Adrenal gland (tissue), 19 donors: Measurements from ENCODE around the gene CHI3L1. TPM values are rescaled to one million over a fixed set of nuclear protein-coding genes. Genes with fewer than 3 reads are reported as not detected.
"Not testable (repeated sequence)": the region's sequence is repeated elsewhere in the genome, so short reads cannot be mapped to it uniquely, and the experiment has no call there.

Experiments
- DNase-seq, 7 donors: peaks; one replicate each; pipeline ENCODE4 v3.0.0-alpha.2; 2019 to 2020
- H3K27ac ChIP-seq, 5 donors: fragments of 200-600 bp; sonication (generic) in 4 of 5; 1 replicate in 3 of 5; 2 replicates in 2 of 5; pipeline versions ENCODE4 v1.5.1 to v1.8.0; 2016 to 2020; ENCODE audit warnings: mild to moderate bottlenecking in 1 of 5
- H3K27me3 ChIP-seq: fragments of 200-600 bp; 2 replicates; pipeline ENCODE4 v1.8.0; 2021
- H3K36me3 ChIP-seq, 2 donors: fragments of 200-600 bp; replicated peaks in 1 of 2; 1 replicate in 1 of 2; 2 replicates in 1 of 2; pipeline versions ENCODE4 v1.5.1 to v1.8.0; 2018 to 2022
- H3K4me1 ChIP-seq, 2 donors: fragments of 200-600 bp; replicated peaks in 1 of 2; 1 replicate in 1 of 2; 2 replicates in 1 of 2; pipeline versions ENCODE4 v1.5.1 to v1.8.0; 2018 to 2021
- H3K4me3 ChIP-seq, 4 donors: fragments of 200-600 bp; sonication (generic) in 3 of 4; one replicate each; pipeline ENCODE4 v1.5.1; 2016 to 2018
- H3K9me3 ChIP-seq, 3 donors: fragments of 200-600 bp; sonication (generic) in 1 of 3; replicated peaks in 1 of 3; 1 replicate in 2 of 3; 2 replicates in 1 of 3; pipeline versions ENCODE4 v1.5.1 to v1.8.0; 2016 to 2021
- POLR2A ChIP-seq, 2 donors: fragments of 450-650 bp; IDR thresholded peaks; one replicate each; pipeline ENCODE4 v1.6.1; 2017; ENCODE audit warnings: antibody characterized with exemption in 2 of 2, mild to moderate bottlenecking in 2 of 2, moderate library complexity in 1 of 2
- WGBS, 4 donors: extraction: QIAGEN DNeasy Blood & Tissue Kit in 2 of 4; methylation state at CpG; one replicate each; pipeline versions ENCODE4 v1.1.5 to v1.1.7; 2013 to 2017; 5-methylcytosine and 5-hydroxymethylcytosine counted together
- intact Hi-C, 2 donors: fragments of 100-400 bp; cut with DNase I; formaldehyde crosslinking; loops; one replicate each; pipeline versions ENCODE4 v1.14.1 to v1.15.0; 2022 to 2023
- long read RNA-seq, 10 donors: library from polyadenylated mRNA in 3 of 10; unstranded in 2 of 10; stranded (forward) in 1 of 10; transcript quantifications; one replicate each; pipeline ENCODE4 v2.0.0 and lab custom pipeline, GENCODE V29; 2021 to 2026
- polyA plus RNA-seq, 3 donors: library from polyadenylated mRNA; stranded (reverse); fragments of 200-250 nt in 2 of 3; fragments of 350-450 nt in 1 of 3; fragmentation: Illumina TruSeq in 1 of 3; extraction: RNeasy Lipid Tissue Mini Kit (QIAGEN cat#74804) in 1 of 3; gene quantifications; one replicate each; pipeline ENCODE4 v1.2.3, GENCODE V29; 2013 to 2014
- total RNA-seq, 9 donors: library from RNA; depleted of rRNA in 4 of 9; stranded (reverse); fragments of >200 nt in 4 of 9; fragments of 120-200 nt in 1 of 9; fragmentation: NEBNext Ultra II Directional in 1 of 9; extraction: Animal tissue kit (Norgen Biotek cat#: 25700) in 1 of 9; gene quantifications; one replicate each; pipeline versions ENCODE4 v1.1.0 to v1.2.4, GENCODE V29; 2013 to 2023
- TF ChIP-seq, protein P1 (sequence below), 6 experiments: fragments of 450-650 bp in 4 of 6; fragments of 200-600 bp in 2 of 6; sonication (generic) in 1 of 6; IDR thresholded peaks; 1 replicate in 5 of 6; 2 replicates in 1 of 6; pipeline versions ENCODE4 v1.5.1 to v1.8.0; 2016 to 2021; ENCODE audit warnings: antibody characterized with exemption in 6 of 6, mild to moderate bottlenecking in 2 of 6, moderate library complexity in 1 of 6
- donor health status: healthy with polysubstance abuse.
- donor health status: Bipolar disorder and iron deficiency.
- donor health status: DM: yes; HTN: yes; CAD: no.
- donor health status: DM: no; HTN: no; CAD: no.
- donor health status: DM: no; HTN: no; CAD: no.
- donor health status: DM: yes; HTN: yes; CAD: no.

CHI3L1 gene
- total RNA-seq (1 to 10 TPM in 3 of 9 donors, under 1 TPM in 6; 0.11 to 2.0 (median 0.65) TPM), polyA plus RNA-seq (10 to 100 TPM in 1 of 3 donors, 1 to 10 TPM in 1, under 1 TPM in 1; 0.53 to 19.1 (median 5.3) TPM)
- long read RNA-seq, donor 1: 0 reads
- long read RNA-seq, donor 2: 0 reads
- long read RNA-seq, donor 3: 0 reads
- long read RNA-seq, donor 4, partial matches to known transcripts: 0 of 1 reads
- long read RNA-seq, donor 4, other reads (novel, unspliced or antisense): 0 of 1 reads
- long read RNA-seq, donor 5, partial matches to known transcripts: 0 of 2 reads
- long read RNA-seq, donor 5, other reads (novel, unspliced or antisense): 1 of 2 reads
- long read RNA-seq, donor 6, partial matches to known transcripts: 1 of 1 reads
- long read RNA-seq, donor 6, other reads (novel, unspliced or antisense): 0 of 1 reads
- long read RNA-seq, donor 7: 0 reads
- long read RNA-seq, donor 8: 0 reads
- long read RNA-seq, donor 9: 0 reads
- long read RNA-seq, donor 10: 0 reads

DNA sequence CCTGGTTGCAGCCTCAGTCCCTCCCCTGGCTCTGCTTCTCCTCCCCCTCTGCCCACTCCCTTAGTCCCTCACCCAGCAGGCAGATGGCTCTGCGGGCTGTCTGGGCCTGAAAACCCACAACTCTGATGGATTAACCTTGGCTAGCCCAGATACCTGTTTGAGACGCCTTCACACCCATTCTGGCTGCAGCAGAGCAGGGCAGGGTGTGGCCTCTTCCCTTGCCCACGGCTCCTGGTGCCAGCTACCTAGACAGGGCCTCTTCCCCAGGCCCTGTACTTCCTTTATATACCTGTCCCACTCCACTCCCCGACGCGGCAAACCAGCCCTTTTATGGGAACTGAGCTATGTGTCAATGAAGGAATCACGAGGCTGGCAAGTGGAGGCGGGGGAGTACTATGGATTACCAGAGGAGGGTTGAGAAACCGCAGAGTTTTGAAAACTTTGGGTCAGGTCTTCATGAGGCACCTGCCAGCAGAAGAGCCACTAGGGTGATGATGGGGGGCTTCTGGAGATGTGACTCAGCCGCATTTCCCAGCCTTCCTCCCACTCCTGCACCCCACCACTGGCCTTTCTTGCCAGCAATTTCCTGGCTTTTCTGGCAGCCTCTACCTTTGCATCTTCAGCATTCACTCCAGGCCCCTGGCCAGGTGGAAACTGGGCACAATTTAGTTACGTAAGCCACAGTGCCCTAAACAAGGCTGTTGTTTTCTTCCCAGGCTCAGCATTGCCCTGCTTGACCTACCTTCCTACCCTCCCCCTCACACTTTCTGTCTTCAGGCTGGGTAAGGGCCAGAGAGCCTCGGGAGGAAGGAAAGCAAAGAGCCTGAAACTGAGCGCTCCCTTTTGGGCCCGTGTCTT lies at the start of gene CHI3L1:
Gene CHI3L1 (minus strand): TSS at position 259 of the 858 bp plus-strand sequence. CDS start 81 bp downstream, at position 178.
- no peaks in the 10 kb centered on the region for H3K4me1 ChIP-seq
- 55 to 73% (median 64%) methylated on average over 13 to 14 of the region's 14 CpGs for WGBS, 4 donors
- no peak within 1 kb of the TSS for H3K4me3 ChIP-seq
- H3K27ac ChIP-seq: no peak within 1 kb of the TSS
- intact Hi-C loops: no loop called here
- no peaks in the 10 kb centered on the region for H3K27me3 ChIP-seq
- H3K9me3 ChIP-seq: no peaks in the 10 kb centered on the region
- TF ChIP-seq, protein P1, sequence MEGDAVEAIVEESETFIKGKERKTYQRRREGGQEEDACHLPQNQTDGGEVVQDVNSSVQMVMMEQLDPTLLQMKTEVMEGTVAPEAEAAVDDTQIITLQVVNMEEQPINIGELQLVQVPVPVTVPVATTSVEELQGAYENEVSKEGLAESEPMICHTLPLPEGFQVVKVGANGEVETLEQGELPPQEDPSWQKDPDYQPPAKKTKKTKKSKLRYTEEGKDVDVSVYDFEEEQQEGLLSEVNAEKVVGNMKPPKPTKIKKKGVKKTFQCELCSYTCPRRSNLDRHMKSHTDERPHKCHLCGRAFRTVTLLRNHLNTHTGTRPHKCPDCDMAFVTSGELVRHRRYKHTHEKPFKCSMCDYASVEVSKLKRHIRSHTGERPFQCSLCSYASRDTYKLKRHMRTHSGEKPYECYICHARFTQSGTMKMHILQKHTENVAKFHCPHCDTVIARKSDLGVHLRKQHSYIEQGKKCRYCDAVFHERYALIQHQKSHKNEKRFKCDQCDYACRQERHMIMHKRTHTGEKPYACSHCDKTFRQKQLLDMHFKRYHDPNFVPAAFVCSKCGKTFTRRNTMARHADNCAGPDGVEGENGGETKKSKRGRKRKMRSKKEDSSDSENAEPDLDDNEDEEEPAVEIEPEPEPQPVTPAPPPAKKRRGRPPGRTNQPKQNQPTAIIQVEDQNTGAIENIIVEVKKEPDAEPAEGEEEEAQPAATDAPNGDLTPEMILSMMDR (IDR thresholded peaks at IDR 0.05): no peak
- no peak for TF ChIP-seq POLR2A (IDR thresholded peaks at IDR 0.05)
- H3K36me3 ChIP-seq: no peaks in the 10 kb centered on the region
- DNase-seq: peak in 1 of 7 donors; percentile 13

DNA sequence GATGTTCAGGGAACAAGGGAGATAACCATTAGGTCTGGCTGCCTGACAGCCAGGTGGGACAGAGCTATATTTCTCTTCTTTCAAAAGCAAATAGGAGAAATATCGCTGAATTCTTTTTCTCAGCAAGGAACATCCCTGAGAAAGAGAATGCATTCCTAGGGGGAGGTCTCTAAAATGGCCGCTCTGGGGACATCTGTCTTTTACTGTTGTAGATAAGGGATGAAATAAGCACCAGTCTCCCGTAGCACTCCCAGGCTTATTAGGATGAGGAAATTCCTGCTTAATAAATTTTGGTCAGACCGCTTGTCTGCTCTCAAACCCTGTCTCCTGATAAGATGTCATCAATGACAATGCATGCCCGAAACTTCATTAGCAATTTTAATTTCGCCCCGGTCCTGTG lies 48.4 kb upstream of the CHI3L1 start:
- H3K27me3 ChIP-seq, H3K4me1 ChIP-seq, H3K27ac ChIP-seq, DNase-seq, H3K9me3 ChIP-seq, H3K36me3 ChIP-seq, intact Hi-C loops, H3K4me3 ChIP-seq: not testable (repeated sequence)
- 83 to 91% (median 88%) methylated on average over 7 of the region's 7 CpGs for WGBS, 4 donors

DNA sequence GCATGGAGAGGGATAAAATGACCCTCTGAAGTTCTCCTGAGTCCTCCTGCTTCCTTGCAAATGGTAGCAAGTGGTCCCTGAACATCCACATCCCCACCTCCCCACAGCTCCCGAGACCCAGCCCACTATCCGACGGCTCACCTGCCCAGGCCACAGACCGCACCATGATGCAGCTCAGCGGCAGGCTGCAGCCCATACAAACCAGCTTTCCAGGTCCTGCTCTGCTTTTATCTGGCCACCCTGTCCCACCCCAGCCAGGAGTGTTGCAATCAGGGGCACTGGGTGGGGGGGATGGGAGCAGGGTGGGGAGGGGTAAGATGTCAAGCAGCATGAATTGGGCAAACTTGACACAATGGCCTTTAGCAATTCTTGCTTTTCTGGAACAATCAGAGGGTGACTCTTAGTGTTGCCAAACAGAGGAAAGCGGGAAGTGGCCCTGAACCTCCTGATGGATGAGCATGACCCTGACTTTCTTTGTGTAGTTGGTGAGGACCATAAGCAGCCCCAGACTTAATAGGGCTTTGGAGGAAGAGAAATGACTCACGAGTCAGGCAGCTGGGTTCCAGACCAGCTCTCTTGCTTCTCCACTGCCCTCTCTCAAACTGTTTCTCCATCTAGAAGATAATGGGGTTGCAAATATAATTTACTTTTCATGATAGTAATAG lies 43.1 kb upstream of the CHI3L1 start, which contains the start of gene CHIT1:
Gene CHIT1 (minus strand): TSS at position 203 of the 665 bp plus-strand sequence. CDS start 37 bp downstream, at position 166.
- Histone ChIP-seq H3K27ac (no peak within 1 kb of the TSS), H3K36me3 (no peaks in the 10 kb centered on the region), H3K27me3 (no peaks in the 10 kb centered on the region), H3K4me1 (no peaks in the 10 kb centered on the region), H3K4me3 (no peak within 1 kb of the TSS), H3K9me3 (no peaks in the 10 kb centered on the region)
- DNase-seq: peak in 1 of 7 donors; percentile 7
- intact Hi-C loops: no loop called here
- WGBS, 4 donors: 78 to 85% (median 80%) methylated on average over 3 to 7 of the region's 7 CpGs
- TF ChIP-seq, protein P1 (IDR thresholded peaks at IDR 0.05): no peak
- no peak for TF ChIP-seq POLR2A (IDR thresholded peaks at IDR 0.05)

DNA sequence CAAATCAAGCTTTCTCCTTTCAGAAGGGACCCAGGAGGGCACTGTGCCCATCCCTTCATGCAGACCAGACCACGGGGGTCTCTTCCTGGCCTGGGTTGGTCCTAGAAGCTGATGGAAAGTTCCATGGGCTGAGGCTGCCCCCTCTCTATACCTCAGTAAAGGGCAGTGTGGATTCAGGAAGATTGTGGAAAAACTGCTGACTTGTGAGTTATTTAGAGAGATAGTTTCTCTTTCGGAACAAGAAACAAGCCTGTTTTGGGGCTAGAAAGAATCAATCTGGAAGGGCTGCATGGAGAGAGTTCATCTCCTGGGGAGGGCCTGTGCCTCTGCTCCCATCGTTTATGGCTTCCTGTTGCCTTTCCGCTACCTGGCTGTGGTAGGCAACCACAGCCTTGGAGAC lies 42.2 kb upstream of the CHI3L1 start:
- H3K4me3 ChIP-seq: no peak overlapping the region
- TF ChIP-seq, protein P1 (IDR thresholded peaks at IDR 0.05): no peak
- no peak for TF ChIP-seq POLR2A (IDR thresholded peaks at IDR 0.05)
- intact Hi-C loops: no loop called here
- WGBS, 4 donors: 74 to 80% (median 78%) methylated on average over 3 to 4 of the region's 4 CpGs
- no peaks in the 10 kb centered on the region for H3K4me1 ChIP-seq
- no peaks in the 10 kb centered on the region for H3K27me3 ChIP-seq
- no peaks in the 10 kb centered on the region for H3K36me3 ChIP-seq
- no peak overlapping the region for H3K27ac ChIP-seq
- H3K9me3 ChIP-seq: no peaks in the 10 kb centered on the region
- no peak for DNase-seq
